Left forelimb (tissue), 1 donor: ENCODE results near the gene RNF146.
"Not testable (repeated sequence)": the region's sequence is repeated elsewhere in the genome, so short reads cannot be mapped to it uniquely, and the experiment has no call there.

ENCODE experiments used
- DNase-seq: peaks from one replicate; pipeline ENCODE4 v3.0.0-alpha.2; 2018; ENCODE audit warnings: low spot score

Gene RNF146

GRCh38 chr6:127282184-127282583 lies 15.5 kb downstream of the RNF146 start:
- no peak for DNase-seq

DNA sequence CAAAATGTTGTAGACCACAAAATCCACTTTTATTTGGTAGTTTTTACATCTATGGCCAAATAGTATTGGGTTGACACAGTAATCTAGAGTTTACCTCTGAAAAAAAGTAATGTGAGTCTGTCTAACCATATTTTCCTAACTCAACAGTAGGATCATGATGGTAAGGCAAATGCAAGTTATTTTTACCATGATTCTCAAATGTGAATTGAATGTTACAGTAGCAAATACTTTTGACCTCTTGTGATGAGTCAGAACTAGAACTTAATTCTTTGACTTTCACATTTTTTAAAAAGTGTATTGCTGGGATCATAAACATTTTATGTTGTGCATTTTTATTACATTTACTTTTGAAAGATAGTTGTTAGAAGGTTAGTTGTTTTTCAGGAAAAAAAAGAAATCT lies 22.0 kb downstream of the RNF146 start:
- DNase-seq: no peak

DNA sequence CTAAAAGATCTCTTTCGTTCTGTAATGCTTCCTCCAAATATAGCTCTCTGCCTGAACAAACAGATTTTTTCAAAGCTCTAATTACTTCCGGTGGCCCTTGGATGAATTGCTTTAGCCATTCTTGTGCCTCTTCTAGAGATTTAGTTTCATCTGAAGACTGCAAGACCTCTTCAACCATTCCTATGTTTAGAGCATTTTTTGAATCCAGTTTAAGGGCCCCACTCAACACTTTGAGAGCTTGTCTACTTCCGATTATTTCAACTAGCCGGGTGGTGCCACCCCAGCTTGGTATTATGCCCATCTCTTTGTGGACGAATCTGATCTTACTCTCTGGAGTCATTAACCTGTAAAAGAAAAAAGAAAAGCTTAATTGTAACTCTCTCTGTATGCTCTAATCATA lies 23.3 kb downstream of the RNF146 start:
- DNase-seq: no peak

DNA sequence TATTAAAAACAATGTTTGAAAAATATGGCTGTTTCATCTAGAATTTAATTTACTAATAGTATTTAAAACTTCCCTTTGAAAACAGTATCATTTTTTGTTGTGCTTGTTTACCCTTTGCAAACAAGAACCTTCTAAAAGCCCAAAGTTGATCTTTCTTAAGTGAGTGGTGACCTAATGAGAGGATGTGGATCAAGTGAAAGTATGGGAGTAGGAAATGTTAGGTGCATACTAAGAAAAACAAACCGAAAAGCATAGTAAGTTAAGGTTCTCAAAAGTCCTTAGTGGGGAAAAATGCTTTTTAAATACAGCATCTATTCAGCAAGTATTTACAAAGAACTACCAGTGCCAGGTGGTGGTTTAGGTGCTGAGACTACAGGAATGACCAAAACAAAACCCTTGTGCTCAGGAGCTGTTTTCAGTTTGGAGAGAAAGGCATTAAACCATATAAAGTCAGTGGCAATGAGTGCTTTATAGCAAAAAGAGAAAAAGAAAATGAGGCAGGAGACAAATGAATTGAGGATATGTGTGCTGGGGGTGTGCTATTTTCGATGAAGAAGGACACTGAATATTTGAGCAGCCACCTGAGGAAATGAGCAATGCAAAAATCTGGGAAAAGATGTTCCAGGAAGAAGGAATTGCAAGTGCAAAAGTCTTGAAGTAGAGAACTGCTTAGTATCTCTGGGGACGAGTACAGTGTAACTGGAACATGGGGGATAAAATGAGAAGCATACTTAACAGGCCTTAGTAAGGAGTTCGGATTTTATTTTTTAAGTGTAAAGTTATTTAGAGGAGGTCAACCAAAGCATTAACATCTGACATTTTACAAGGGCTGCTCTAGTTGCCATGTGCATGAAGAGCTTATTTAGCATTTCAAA lies 24.0 kb downstream of the RNF146 start:
- no peak for DNase-seq

DNA sequence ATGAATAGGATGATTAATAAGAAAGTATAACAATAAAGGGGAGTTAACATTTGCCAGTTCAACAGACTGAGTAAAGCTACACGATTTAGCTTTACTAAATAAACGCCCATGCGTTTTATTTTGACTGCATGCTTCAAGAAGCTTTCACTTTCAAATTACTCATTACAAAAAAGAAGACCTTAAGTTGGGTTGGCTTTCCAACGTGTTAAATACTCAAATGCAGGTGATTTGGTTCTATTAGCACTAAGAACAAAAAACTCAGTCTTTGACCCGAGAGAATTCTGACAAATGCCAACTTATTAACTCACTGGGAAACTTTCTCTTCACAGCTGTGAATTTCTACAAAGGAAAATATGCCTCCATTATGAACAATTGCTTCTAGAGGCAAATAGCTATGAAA lies 24.8 kb downstream of the RNF146 start:
- DNase-seq: no peak

GRCh38 chr6:127297502-127298070 lies 30.9 kb downstream of the RNF146 start:
- DNase-seq: no peak

GRCh38 chr6:127298475-127298874 lies 31.8 kb downstream of the RNF146 start:
- DNase-seq: no peak

GRCh38 chr6:127299522-127300240 lies 33.0 kb downstream of the RNF146 start:
- DNase-seq: no peak

GRCh38 chr6:127300411-127300810 lies 33.7 kb downstream of the RNF146 start:
- DNase-seq: no peak

DNA sequence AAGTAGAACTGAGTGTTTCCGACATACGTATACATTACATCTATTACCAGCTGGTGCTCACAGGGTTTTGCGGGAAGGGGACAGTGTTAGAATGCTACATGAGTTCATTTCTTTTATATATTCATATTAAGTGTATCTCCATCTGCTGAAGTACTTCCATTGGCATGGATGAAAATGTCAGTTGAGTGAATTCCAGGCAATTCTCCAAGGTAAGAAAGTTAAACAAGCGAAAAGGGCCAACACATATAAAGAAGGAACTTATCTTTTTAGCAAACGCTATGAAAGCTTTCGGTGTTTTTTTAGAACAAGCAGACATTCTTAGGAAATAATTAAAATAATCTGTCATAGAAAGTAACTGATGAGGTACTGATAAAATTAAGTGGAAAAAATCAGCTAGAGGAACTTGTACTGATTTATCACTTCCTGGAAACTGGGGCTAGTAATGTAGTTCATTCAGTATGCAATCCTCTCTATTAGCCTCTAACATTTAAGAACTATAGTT lies 34.6 kb downstream of the RNF146 start:
- DNase-seq: no peak

GRCh38 chr6:127302728-127303660 lies 36.3 kb downstream of the RNF146 start:
- no peak for DNase-seq

- no peak for DNase-seq
Observed at GRCh38 chr6:127303917-127304316, 37.3 kb downstream of the RNF146 start.

DNA sequence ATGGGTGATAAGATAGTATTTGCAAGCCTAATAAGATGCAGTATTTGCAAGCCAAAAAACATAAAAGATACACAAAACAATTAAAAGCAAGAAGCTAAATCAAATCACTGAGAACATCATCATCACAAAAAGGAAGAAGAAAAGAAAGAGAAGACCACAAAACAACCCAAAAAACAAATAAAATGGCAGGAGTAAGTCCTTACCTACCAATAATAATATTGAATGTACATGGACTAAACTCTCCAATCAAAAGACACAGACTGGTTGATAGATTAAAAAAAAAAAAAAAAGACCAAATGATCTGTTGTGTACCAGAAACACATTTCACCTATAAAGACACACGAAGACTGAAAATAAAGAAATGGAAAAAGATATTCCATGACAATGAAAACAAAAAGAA lies 39.1 kb downstream of the RNF146 start:
- DNase-seq: no peak

GRCh38 chr6:127317388-127318128 lies 50.9 kb downstream of the RNF146 start:
- no peak for DNase-seq

GRCh38 chr6:127319686-127320085 lies 53.0 kb downstream of the RNF146 start:
- no peak for DNase-seq

GRCh38 chr6:127328043-127328609 lies 61.5 kb downstream of the RNF146 start:
- DNase-seq: no peak

DNA sequence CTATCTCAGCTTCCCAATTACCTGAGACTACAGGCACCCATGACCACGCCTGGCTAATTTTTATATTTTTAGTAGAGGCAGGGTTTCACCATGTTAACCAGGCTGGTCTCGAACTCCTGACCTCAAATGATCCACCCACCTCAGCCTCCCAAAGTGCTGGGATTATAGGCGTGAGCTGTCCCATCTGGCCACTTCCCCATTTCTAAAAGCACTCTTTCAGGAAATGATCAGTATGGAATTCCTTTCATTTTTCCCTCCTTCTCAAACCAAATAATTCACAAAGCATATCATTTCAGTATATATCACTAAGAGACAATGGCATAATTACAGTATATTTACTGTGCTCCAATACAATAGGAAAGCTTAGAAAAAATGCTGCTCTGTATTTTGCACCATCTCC lies 64.6 kb downstream of the RNF146 start:
- DNase-seq: not testable (repeated sequence)

GRCh38 chr6:127332383-127332961 lies 65.8 kb downstream of the RNF146 start:
- no peak for DNase-seq
